ENCODE measurements around the gene MORN1.

Gene MORN1

DNA sequence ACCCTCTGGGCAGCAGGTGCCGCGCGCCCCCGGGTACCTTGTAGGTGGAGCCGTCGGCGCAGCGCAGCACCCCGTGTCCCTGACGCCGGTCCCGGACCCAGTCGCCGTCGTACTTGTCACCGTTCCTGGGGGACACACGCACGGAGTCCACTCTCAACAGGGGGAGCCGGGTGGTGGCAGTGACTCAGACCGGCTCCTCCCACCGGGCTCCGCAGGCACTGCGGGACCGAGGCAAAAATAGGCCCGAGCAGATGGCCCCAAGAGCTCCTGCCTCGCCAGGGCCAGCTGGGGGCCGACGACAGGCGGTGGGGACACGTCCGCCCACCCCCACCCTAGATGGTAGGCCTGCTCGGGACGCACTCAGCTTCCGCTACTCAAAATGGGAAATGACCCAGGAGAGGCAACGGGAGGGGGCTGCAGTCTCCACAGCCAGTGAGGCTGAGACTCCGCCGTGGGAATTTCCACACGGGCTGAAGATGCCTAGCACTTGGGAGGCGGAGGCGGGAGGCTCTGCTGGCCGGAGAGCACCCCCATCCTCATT is 6.3 kb downstream of the MORN1 start:
- DNase-seq: no peak

DNA sequence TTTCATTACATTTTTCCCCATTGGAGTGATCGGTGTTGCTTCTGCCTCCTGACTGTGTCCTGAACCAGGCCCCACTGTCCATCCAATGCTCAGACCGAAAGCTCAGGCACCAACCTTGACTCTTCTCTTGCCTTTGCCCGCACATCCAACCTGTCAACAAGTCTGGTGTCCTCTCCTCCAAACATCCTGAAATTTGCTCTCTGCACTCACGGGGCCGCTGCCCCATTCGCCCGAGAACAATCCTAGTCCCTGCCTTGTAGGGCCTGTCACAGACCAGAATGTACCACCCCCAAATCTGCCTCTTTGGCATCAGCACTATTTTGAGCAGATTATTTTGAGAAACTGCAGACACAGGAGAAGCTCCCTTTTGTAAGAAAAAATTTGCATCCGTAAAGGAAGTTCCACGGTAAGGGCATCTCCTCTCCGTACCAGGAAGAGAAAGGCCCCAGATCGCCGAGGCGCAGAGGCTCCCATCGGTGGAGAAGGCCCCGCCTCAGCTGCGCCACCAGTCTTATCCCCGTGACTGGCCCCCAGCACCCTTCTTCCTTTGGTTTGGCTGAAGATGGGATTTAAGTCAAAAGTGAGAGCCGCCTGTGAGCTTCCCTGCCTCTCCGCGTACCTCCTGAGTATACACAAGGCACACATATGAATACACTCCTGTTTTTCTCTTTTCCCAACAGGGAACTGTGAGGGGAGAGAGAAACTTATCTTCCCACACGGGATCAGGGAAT is 7.1 kb downstream of the MORN1 start:
- no peak for DNase-seq

DNA sequence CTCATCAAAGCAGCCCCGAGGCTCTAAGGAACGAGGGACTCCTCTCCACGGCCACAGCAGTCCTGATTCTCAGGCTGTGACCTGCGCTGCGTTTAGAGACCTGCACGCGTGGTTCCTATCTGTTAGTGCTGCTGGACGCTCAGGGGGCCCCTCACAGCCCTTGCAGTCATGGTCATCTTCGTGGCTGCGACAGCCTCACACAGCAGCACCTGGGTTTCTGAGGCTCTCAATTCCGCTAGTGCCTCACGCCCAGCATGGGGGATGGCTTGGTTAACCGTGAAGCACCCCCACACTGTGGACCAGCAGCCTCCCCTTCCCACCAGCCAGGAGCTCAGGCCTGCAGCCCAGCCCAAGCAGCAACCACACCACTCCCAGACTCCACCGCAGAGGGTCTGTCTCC is 7.8 kb downstream of the MORN1 start:
- no peak for DNase-seq

DNA sequence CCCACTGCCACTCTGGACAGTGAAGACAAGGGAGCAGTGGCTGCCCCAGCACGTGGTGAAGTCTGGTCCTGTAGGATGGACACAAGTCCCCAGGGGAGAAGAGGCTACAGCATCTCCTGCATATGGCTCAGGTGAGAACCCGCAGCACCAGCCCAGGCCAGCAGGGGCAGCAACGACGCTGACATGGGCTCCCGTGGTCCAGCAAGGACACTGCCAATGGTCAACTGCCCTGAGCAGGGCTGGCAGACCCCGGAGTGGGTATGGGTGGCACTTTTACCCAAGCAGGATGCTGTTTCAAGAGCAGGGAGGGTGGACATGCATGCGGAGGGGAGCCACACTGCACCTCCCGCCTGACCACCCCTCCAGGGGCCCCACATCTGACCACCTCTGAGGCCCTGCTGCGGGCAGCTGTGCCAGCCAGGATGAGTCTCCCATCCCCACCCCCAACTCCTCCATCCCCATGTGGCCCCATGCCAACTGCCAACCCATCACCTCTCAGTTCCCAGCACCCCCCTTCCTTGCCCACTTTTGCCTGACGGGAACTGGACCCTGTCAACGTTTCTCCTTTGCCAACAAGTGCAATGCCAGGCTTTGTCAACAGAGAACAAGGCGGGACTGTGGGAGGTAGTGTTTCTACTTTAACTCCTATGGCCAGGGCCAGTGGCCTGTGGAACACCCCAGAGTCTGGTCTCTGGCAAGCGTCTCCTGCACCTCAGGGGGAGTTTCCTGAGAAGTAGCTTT is 8.6 kb downstream of the MORN1 start:
- DNase-seq: no peak

DNA sequence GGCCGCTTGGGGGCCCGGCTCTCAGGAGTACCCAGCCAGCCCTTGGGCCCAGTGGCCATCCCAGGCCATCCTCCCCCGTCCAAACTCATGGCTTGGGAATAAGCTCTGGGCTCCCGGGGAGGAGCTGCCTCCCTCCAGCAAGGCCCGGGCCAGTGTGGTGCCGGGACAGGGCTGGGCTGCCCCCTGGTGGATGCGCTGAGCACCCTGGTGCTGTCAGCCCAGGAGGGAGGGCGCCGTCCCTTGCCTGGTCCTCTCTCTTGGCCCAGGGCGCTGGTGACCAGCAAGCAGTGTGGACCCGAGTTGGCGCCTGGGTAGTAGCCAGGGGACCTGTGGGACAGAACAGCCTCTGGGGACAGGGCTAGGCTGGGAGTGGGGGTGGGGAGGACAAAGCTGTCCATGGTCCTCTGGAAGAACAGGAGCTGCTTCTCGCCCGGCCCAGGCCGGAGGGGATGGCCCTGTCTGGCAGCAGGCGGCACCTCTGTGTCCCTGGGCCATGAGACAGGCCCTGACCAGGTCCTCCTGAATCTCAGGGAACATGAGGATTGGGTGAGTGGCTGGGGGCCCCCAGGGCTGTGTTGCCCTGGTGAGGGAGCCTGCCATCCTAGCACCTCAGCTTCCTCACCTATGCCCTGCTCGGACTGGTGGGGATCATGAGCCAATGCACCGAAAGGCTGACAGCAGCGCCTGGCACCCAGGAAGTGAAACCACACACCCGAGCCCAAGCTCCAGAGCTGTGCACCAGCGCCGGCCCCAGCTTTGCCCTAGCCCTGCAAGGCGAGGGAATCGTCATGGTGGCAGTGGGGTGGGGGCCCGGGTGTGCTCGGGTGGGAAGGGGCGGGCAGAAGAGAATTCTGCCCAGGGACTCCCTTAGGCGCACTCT is 9.4 kb downstream of the MORN1 start:
- DNase-seq: peak; percentile 61

DNA sequence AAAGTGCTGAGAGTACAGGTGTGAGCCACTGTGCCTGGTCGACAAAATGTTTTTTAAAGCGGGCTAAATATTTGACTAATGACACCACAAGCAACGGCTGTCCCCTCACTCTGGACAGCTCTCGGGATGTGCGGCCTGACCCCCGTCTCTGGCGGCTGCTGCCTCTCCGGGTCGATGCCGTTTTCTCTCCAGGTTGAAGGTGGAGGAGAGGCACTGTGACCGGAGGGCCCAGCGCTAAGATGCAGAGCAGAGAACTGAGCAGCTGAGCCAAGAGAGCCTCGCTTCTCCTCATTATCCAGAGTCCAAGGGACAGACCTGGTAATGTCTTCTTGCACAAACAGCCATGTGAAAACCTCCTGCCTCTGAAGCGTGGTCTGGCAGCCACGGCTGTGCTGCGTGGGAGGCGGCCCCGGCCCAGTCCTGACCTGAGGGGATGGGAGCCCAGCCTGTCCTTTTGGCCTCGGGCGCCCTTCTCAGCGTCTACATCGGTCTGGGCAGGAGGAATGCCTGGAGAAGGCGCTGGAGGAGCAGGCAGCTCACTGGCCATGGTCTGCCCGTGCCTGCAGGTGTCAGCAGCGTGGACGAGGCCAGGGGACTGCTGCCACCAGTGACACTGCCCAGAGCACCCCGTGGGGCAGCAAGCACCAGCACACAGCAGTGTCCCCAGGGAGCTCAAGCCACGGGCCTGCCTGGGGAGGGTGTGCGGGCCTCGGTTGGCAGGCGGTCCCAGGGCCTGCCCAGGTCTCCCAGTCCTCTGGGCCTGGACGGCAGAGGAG is 10.3 kb downstream of the MORN1 start:
- DNase-seq: no peak

DNA sequence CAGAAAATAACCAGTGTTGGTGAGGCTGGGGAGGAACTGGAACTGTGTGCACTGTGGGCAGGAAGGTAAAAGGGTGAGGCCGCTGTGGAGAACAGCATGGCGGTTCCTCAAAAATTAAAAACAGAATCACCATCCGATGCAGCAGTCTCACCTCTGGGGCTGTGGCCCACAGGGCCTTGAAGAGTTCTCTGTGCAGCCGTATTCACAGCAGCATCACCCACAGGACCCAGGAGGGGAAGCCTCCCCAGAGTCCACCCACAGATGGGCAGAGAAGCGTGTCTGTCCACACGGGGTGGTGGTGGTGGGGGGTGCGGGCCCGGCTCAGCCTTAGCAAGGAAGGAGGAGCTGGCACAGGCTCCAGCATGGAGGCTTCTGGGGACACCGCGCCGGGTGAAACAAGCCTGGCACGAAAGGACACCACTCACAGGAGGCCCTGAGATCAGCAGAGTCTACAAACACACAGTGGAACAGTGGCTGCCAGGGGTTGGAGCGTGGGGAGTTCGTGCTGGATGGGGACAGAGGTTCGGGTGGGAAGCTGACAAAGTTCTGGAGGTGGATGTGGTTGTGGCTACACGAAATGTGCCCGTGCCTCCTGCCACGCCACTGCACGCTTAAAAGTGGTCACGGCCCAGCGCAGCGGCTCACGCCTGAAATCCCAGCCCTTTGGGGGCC is 11.5 kb downstream of the MORN1 start:
- no peak for DNase-seq

DNA sequence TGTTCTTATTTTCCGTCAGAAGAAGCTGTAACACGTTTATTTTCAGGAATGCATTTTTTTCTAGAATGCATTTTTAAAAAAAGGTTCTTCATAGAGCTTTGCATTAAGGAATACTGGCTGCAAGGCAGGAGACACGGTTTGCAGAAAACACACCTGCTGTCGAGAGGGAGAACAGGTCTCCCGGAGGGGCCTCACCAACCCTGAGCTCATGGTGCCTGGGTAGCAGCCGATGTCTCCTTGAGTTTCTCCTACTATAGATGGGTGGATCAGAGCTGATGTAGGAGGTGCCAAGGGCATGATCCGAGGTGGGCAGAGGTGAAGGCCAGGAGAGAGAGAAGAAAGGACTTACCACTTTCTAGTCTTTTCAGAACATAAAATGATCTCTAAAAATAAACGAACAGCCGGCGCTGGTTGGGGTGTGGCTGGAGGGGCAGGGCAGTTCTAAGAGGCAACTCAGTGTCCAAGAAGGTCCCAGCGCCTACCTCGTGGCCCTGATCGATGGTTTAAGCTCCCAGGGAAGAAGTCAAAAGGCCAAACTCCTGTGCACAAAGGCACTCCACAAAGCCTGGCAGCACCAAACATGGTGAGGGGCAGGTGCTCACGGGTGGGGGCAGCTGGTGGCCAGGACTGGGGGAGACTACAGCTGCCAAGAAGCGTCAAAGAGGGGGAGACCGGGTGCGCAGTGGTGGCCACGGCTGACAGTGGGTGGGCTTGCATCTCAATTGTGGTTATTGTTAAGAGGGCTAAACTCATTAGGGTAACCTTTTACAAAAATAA is 12.2 kb downstream of the MORN1 start:
- no peak for DNase-seq

DNA sequence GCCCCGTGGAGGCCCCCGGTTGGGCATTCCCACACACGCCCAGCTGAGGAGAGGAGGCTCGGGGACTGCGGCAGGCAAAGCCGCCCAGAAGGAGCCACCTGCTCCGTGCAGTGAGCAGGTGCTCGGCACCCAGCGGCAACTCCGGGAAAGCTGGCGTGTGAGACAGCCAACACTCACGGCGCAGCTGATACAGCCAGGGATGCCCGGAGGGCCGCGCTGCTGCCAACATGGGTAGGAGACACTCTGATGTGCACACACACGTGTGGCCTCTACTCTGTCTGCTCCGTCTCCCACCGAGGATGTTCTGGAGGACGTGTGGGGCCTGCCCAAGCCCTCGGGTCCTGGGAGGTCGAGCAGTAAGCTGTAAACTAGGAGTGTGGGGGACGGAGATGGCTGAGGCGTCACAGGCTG is 12.9 kb downstream of the MORN1 start:
- DNase-seq: no peak

DNA sequence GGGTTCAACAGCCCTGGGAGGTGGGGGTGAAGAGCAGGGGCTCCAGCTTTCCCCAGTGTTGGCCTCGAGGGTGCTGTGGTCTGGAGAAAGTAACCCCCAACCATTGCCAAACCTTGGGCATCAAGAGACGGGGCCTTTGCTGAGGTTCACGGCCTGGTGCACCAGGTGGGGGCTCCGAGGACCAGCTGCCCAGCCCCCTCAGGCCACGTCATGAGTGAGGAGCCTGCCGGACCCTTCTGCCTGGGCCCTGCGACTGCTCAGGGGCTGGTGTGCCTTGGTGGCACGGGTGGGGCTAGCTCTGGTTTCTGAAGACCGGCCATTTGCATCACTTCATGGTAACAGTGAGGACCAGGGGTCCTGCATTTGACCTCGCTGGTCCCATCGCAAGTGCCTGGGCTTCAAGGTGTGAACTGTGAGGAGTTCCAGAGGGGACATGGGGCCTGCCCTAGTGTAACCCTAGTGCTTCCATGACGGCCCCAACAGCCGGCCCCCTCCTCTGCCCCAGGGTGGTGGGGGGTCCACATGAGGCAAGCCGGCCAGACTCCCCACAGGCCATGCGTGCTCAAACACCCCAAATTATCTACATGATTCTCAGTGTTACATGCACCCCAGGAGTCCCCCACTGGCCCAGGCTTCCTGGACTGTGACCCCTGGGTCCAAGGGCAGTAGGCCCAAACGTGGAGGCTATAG is 13.5 kb downstream of the MORN1 start:
- no peak for DNase-seq

DNA sequence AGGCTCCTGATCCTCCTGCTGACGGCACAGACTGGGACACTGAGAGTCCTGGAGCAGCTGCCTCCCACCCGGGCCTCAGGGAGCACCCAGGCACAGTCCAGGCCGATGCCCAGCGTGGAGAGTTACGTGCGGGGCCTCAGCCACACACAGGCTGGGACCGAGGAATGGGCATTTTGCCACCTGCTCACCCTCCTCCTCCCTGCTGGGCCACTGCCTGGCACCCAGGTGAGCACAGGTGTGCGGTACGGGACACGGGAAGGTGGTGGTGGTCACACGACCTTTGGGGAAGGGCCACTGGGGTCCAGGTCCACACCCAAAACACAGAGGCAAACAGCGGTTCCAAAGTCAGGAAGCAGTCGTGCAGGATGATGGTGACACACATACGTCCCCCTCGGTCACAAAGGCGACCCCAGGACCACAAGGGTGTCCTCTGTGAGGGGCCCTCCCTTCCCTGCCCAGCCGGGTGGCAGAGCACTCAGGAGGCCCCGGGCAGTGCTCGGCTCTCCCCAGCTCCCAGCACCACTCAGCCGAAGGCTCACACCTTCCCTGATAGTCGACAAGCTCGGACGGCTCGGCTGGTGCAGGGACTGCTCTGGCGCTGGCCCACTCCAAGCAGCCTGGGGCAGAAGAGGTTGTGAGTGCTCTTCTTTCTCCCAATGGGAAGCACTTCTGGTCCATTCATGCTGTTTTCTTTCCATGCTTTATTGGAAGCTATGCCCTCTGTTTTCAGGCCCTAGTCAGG is 14.3 kb downstream of the MORN1 start:
- DNase-seq: no peak

DNA sequence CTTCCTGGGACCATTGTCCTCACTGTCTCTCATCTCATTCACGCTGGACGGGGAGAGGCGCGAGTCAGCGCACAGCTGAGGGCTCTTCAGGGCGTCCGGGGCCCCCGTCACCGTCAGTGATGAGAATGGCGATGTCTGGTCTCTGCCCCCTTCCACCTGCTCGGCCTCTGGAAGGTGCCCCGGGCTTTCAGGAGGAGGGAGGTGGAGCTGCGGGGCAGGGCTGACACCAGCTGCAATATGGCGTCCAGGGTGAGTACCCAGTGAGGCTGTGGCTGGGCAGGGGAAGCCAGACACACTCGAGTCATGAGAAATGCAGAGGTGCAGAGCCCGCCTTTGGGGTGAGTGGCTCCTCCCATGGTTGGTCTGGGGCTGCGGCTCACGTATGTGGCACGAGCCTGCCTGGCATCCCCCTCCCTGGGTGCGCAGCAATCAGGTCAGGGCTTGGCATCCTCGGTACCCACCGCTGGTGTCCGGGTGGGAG is 15.1 kb downstream of the MORN1 start:
- no peak for DNase-seq

DNA sequence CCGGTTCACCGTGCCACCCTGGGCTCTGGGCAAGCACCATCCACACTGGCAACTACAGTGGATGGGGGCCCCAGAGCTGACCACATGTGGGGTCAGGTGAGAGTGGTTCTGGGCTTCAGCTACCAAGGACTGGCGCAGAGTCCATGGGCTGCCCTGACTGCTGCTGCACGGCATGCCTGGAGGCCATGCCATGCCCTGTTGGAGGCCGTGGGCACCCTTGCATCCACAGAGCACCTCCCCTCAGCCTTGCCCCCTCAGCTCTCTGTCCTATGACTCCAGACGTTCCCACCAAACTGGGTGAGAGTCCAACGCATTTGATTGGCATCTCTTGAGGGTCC is 15.5 kb downstream of the MORN1 start:
- no peak for DNase-seq

DNA sequence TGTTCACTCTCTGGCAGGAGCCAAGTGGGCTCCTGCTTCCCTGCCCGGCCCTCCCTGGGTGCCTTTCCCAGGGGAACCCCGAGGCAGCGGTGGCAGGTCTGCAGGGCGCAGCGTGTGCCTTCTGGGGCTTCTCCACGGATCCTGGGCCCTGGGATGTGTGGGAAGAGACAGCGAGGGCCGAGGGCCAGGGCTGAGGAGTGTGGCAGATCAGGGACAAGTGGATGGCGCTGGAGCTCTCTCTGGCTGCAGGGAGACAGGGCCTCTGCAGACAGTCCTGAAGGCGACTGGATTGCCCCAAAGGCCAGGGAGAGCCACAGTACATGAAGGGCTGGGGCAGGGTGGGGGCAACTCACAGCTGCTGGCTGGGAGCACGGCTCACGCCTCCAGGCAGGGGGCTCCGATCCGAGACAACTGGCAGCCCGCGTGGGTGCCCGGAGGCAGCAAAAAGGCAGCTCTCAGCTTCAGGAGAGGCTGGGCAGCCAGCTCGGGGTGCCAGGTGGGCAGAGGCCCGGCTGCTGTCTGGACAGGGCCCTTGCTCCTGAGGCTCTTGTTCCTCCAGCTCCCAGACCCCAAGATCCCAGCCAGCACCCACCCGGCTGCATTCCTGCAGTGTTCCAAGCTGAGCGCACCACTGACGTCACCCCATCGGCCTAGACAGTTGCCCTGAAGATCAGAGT is 16.0 kb downstream of the MORN1 start:
- DNase-seq: no peak

DNA sequence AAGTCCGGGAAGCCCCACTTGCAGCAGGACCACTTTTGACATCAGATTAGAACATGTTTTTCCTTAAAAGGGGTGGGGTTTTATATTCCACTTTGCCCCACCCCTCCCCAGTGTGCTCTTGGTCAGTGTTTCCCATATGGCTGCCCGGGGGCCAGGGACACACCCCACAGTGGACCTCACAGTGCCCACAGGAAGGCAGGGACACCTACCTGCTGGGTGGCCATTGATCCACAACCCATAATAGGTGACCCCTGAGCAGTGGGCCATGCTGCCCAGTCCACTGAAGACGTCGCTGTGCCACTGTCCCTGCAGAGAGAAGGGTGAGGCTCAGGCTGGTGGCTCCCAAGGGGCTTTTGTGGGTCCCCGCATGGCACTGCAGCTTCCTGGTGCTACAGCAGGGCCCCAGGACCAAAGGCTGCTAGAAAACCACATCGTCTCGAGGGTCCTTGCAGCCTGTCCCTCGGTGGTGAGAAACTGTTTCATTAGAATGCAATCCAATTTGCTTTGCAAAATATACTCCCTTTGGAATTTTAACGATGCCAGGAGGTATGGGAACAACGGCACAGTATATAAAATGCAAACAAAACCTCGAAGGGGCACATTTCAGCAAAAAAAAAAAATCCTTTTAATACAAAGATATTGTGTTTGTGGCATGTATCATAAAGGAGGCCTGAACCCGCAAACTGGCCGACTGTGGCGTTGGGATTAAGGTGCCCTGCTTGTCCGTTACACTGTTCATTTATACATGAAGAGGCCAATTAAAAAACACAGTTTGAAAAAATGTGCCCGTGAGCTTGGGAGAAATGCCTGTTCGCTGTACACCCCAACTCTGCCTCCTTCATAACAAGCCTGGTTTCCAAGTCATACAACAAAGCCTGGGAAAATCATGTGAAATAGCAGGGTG is 16.9 kb downstream of the MORN1 start:
- DNase-seq: no peak

DNA sequence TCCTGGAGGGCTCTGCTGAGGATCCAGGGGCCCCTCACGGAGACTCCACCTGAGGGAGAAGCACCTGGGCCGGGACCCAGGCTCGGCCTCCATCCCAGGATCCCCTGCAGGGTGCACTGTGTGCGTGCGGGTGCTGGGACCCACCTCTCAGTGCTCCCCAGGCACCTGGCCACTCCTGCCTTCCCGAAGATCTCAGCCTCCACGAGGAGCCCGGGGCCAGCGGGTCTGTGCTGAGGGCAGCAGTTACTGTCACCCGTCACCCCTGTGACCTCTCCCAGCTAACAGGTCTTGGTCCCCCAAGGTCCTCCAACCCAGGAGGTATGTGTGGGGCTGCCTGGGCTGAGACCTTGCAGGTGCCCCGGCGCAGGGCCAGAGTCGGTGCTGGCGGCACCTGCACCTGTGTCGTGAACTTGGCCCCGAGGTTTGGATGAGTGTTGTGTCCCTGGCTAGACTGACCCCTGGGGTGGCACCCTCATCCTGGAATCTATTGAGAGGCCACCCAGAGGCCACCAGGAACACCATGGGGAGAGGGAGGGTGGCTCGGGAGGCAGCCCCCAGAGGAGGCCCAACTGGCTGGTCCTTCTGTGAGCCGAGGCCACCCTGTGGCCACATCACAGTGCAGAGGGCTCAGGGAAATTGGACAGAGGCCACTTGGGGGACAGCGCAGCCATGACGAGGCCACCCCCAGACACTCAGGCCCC is 17.7 kb downstream of the MORN1 start:
- DNase-seq: no peak

All from hematopoietic multipotent progenitor cell treated with erythropoietin and hydrocortisone succinate and interleukin-3 and kit ligand, for 8 days (in vitro differentiated cells).